GM12878 (cell line): ENCODE data around the gene OTOF.

Experiments used
- BRCA1 ChIP-seq: IDR thresholded peaks from 2 replicates; pipeline ENCODE4 v1.6.1; 2011; ENCODE audit warnings: low read depth, low read length, improper control_type of control experiment
- CHD2 ChIP-seq: IDR thresholded peaks from 2 replicates; pipeline ENCODE4 v1.6.1; 2011; ENCODE audit warnings: low read depth, low read length, improper control_type of control experiment, borderline replicate concordance
- CHD4 ChIP-seq: fragments of 200-600 bp; sonication (generic); IDR thresholded peaks from 2 replicates; pipeline ENCODE4 v1.6.1; 2016; ENCODE audit warnings: mild to moderate bottlenecking
- EZH2 ChIP-seq: IDR thresholded peaks from 2 replicates; pipeline ENCODE4 v1.6.1; 2012; ENCODE audit warnings: low read depth, mild to moderate bottlenecking, control low read depth, inconsistent platforms, low read length, borderline replicate concordance; ENCODE audit not compliant: control insufficient read depth
- POLR2A ChIP-seq: IDR thresholded peaks from 2 replicates; pipeline ENCODE4 v1.6.1; 2011; ENCODE audit warnings: low read depth, mild to moderate bottlenecking, low read length
- POU2F2 ChIP-seq: IDR thresholded peaks from 3 replicates; pipeline ENCODE4 v1.6.1; 2011; ENCODE audit warnings: low read depth, mild to moderate bottlenecking, low read length, borderline replicate concordance
- RBBP5 ChIP-seq: fragments of 200-600 bp; sonication (generic); conservative IDR thresholded peaks from 2 replicates; pipeline ENCODE4 v1.6.1; 2016
- RFX5 ChIP-seq: IDR thresholded peaks from 2 replicates; pipeline ENCODE4 v1.6.1; 2011; ENCODE audit warnings: low read depth, low read length, improper control_type of control experiment
- SMC3 ChIP-seq: IDR thresholded peaks from 2 replicates; pipeline ENCODE4 v1.6.1; 2011; ENCODE audit warnings: low read length, improper control_type of control experiment, borderline replicate concordance
- SPI1 ChIP-seq: IDR thresholded peaks from 2 replicates; pipeline ENCODE4 v1.6.1; 2011; ENCODE audit warnings: low read depth, mild to moderate bottlenecking, low read length, moderate library complexity, borderline replicate concordance; ENCODE audit not compliant: insufficient read depth
- STAT1 ChIP-seq: fragments of 450-650 bp; conservative IDR thresholded peaks from 2 replicates; pipeline ENCODE4 v1.6.1; 2014; ENCODE audit warnings: antibody characterized with exemption, mild to moderate bottlenecking
- TAF1 ChIP-seq: IDR thresholded peaks from 2 replicates; pipeline ENCODE4 v1.6.1; 2011; ENCODE audit warnings: mild to moderate bottlenecking, low read depth, low read length, borderline replicate concordance
- TF ChIP-seq, protein P1 (sequence below), 3 experiments: IDR thresholded peaks in 2 of 3; conservative IDR thresholded peaks in 1 of 3; 2 replicates each; pipeline ENCODE4 v1.5.1; 2011; ENCODE audit warnings: low read depth in 3 of 3, low read length in 3 of 3, mild to moderate bottlenecking in 3 of 3, control low read depth in 2 of 3, moderate library complexity in 2 of 3, inconsistent platforms in 1 of 3, mixed read lengths in 1 of 3; ENCODE audit not compliant: control insufficient read depth in 2 of 3, insufficient read depth in 1 of 3; ENCODE audit errors: extremely low read depth in 1 of 3
- TF ChIP-seq, protein P2 (sequence below): IDR thresholded peaks from 2 replicates; pipeline ENCODE4 v1.6.1; 2012; ENCODE audit warnings: mild to moderate bottlenecking, low read depth, low read length

DNA sequence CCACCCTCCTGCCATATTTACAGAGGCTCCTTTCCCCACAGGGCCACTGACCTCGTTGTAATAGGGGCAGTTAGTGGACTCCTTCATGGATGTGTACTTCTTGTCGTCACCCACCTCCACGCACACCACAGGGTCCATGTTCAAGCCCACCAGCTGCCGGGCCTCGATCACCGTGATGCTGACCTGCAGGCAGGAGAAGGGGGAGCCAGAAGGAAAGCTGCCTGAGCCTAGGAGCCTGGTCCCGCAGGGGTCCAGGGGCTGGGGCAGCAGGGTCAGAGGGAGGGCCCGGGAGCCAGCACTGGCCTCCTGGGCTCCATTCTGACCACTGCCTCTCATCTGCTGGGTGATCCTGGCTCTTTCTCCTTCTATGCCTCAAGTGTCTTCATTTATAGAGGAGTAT is 17.0 kb upstream of the OTOF start:
- no peak for TF ChIP-seq CHD2
- TF ChIP-seq CHD4, result no peak
- TF ChIP-seq RFX5, result no peak
- TF ChIP-seq POLR2A, result no peak
- TF ChIP-seq STAT1, result no peak
- TF ChIP-seq SPI1, result no peak
- no peak for TF ChIP-seq EZH2
- TF ChIP-seq, protein P1, sequence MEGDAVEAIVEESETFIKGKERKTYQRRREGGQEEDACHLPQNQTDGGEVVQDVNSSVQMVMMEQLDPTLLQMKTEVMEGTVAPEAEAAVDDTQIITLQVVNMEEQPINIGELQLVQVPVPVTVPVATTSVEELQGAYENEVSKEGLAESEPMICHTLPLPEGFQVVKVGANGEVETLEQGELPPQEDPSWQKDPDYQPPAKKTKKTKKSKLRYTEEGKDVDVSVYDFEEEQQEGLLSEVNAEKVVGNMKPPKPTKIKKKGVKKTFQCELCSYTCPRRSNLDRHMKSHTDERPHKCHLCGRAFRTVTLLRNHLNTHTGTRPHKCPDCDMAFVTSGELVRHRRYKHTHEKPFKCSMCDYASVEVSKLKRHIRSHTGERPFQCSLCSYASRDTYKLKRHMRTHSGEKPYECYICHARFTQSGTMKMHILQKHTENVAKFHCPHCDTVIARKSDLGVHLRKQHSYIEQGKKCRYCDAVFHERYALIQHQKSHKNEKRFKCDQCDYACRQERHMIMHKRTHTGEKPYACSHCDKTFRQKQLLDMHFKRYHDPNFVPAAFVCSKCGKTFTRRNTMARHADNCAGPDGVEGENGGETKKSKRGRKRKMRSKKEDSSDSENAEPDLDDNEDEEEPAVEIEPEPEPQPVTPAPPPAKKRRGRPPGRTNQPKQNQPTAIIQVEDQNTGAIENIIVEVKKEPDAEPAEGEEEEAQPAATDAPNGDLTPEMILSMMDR (IDR thresholded peaks at IDR 0.05 in 2 of 3, conservative IDR thresholded peaks at IDR 0.05 in 1 of 3; ENCODE audit: control insufficient read depth in 2 of 3, extremely low read depth in 1 of 3, insufficient read depth in 1 of 3, low read depth in 3 of 3, low read length in 3 of 3), result no peak
- no peak for TF ChIP-seq RBBP5
- no peak for TF ChIP-seq POU2F2
- TF ChIP-seq SMC3, result no peak
- TF ChIP-seq BRCA1, result no peak
- TF ChIP-seq, protein P2, sequence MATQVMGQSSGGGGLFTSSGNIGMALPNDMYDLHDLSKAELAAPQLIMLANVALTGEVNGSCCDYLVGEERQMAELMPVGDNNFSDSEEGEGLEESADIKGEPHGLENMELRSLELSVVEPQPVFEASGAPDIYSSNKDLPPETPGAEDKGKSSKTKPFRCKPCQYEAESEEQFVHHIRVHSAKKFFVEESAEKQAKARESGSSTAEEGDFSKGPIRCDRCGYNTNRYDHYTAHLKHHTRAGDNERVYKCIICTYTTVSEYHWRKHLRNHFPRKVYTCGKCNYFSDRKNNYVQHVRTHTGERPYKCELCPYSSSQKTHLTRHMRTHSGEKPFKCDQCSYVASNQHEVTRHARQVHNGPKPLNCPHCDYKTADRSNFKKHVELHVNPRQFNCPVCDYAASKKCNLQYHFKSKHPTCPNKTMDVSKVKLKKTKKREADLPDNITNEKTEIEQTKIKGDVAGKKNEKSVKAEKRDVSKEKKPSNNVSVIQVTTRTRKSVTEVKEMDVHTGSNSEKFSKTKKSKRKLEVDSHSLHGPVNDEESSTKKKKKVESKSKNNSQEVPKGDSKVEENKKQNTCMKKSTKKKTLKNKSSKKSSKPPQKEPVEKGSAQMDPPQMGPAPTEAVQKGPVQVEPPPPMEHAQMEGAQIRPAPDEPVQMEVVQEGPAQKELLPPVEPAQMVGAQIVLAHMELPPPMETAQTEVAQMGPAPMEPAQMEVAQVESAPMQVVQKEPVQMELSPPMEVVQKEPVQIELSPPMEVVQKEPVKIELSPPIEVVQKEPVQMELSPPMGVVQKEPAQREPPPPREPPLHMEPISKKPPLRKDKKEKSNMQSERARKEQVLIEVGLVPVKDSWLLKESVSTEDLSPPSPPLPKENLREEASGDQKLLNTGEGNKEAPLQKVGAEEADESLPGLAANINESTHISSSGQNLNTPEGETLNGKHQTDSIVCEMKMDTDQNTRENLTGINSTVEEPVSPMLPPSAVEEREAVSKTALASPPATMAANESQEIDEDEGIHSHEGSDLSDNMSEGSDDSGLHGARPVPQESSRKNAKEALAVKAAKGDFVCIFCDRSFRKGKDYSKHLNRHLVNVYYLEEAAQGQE, result no peak
- TF ChIP-seq TAF1, result no peak
